Measurements from ENCODE around the gene CDH4.

GRCh38 chr20:61712688-61713087, 460.6 kb downstream of the CDH4 start:
- TF ChIP-seq CTCF (IDR thresholded peaks at IDR 0.05), result no peak
- TF ChIP-seq EZH2 (IDR thresholded peaks at IDR 0.05), result no peak

Data from neural progenitor cell (in vitro differentiated cells).